Measurements from ENCODE around the gene HOXA2.

GRCh38 chr7:27095897-27096767, 6.4 kb downstream of the HOXA2 start, which contains the start of gene HOXA1:
- TF ChIP-seq GATA2 (IDR thresholded peaks at IDR 0.05; ENCODE audit: low read depth, low read length) (no peak), GATA3 (IDR thresholded peaks at IDR 0.05; ENCODE audit: low read depth, low read length) (no peak)
